GM20000 (cell line): ENCODE results near the gene ANO2.

Experiments
- DNase-seq: peaks from one replicate; pipeline ENCODE4 v3.0.0; 2012; ENCODE audit warnings: low spot score
- CTCF ChIP-seq: IDR thresholded peaks from 2 replicates; pipeline ENCODE4 v1.5.1; 2012; ENCODE audit warnings: mild to moderate bottlenecking, control low read depth; ENCODE audit errors: extremely low read depth, missing control alignments

ANO2 gene

GRCh38 chr12:5884866-5885265, 60.2 kb downstream of the ANO2 start:
- no peak for TF ChIP-seq CTCF
- no peak for DNase-seq

- DNase-seq: no peak
- TF ChIP-seq CTCF: no peak
These were observed 60.8 kb downstream of the ANO2 start for GRCh38 chr12:5884285-5884684.

- no peak for TF ChIP-seq CTCF
- no peak for DNase-seq
These were observed 62.4 kb downstream of the ANO2 start for GRCh38 chr12:5882511-5883190.

GRCh38 chr12:5881666-5882065, 63.4 kb downstream of the ANO2 start:
- no peak for TF ChIP-seq CTCF
- no peak for DNase-seq

GRCh38 chr12:5881101-5881606, 63.9 kb downstream of the ANO2 start:
- no peak for TF ChIP-seq CTCF
- DNase-seq: no peak

- no peak for DNase-seq
- no peak for TF ChIP-seq CTCF
These were observed 69.2 kb downstream of the ANO2 start for GRCh38 chr12:5875851-5876250.

GRCh38 chr12:5874514-5874913, 70.5 kb downstream of the ANO2 start:
- TF ChIP-seq CTCF: no peak
- no peak for DNase-seq
